GM23338 (cell line): ENCODE data around the gene SH2D5. TPM values are rescaled to one million over a fixed set of nuclear protein-coding genes. Genes with fewer than 3 reads are reported as not detected.

Source experiments
- ATAC-seq: fragments of 200-7000 bp; cut with Tn5 transposase; 3 replicates; pipeline ENCODE4 v1.9.1; 2020
- DNase-seq: peaks from one replicate; pipeline ENCODE4 v3.0.0-alpha.2; 2015; ENCODE audit warnings: low spot score
- H2AFZ ChIP-seq: fragments of 200-600 bp; sonication (generic); 2 replicates; pipeline ENCODE4 v1.8.0; 2016; ENCODE audit warnings: antibody characterized with exemption, mild to moderate bottlenecking, moderate library complexity
- H3F3A ChIP-seq: fragments of 200-600 bp; sonication (generic); replicated peaks from 2 replicates; pipeline ENCODE4 v1.8.0; 2017; ENCODE audit warnings: antibody characterized with exemption, mixed run types, low read depth
- H3K27ac ChIP-seq: fragments of 200-600 bp; sonication (generic); 2 replicates; pipeline ENCODE4 v1.6.1; 2016; ENCODE audit warnings: low read depth
- H3K27me3 ChIP-seq: fragments of 200-600 bp; sonication (generic); 2 replicates; pipeline ENCODE4 v1.8.0; 2016; ENCODE audit warnings: mild to moderate bottlenecking, mixed run types, moderate library complexity; ENCODE audit not compliant: insufficient read depth
- H3K36me3 ChIP-seq: fragments of 200-600 bp; sonication (generic); 2 replicates; pipeline ENCODE4 v1.8.0; 2016; ENCODE audit warnings: mild to moderate bottlenecking; ENCODE audit not compliant: insufficient read depth
- H3K4me1 ChIP-seq: fragments of 200-600 bp; sonication (generic); 2 replicates; pipeline ENCODE4 v1.8.0; 2016; ENCODE audit warnings: mild to moderate bottlenecking, moderate library complexity; ENCODE audit not compliant: insufficient read depth
- H3K4me2 ChIP-seq: fragments of 200-600 bp; sonication (generic); 2 replicates; pipeline ENCODE4 v1.7.1; 2017; ENCODE audit warnings: mixed run types
- H3K4me3 ChIP-seq: fragments of 200-600 bp; sonication (generic); 2 replicates; pipeline ENCODE4 v1.6.1; 2016; ENCODE audit warnings: mixed run types
- H3K79me2 ChIP-seq: fragments of 200-600 bp; sonication (generic); replicated peaks from 2 replicates; pipeline ENCODE4 v1.8.0; 2017; ENCODE audit warnings: mild to moderate bottlenecking; ENCODE audit not compliant: insufficient read depth
- H3K9me2 ChIP-seq: fragments of 200-600 bp; sonication (generic); 2 replicates; pipeline ENCODE4 v1.8.0; 2017; ENCODE audit not compliant: insufficient read depth
- H4K20me1 ChIP-seq: fragments of 200-600 bp; sonication (generic); replicated peaks from 2 replicates; pipeline ENCODE4 v1.8.0; 2017; ENCODE audit warnings: mild to moderate bottlenecking; ENCODE audit not compliant: insufficient read depth
- H3K27ac Mint-ChIP-seq: 2 replicates; pipeline ENCODE4 v1.8.0; 2020; ENCODE audit warnings: inconsistent platforms, mild to moderate bottlenecking, moderate library complexity, mixed read lengths
- H3K27me3 Mint-ChIP-seq: 3 replicates; pipeline ENCODE4 v1.8.0; 2022; ENCODE audit warnings: low read depth, mild to moderate bottlenecking, moderate library complexity, mixed read lengths, inconsistent platforms; ENCODE audit not compliant: insufficient read depth, poor library complexity
- H3K36me3 Mint-ChIP-seq: 3 replicates; pipeline ENCODE4 v1.8.0; 2021; ENCODE audit warnings: low read depth, mild to moderate bottlenecking, inconsistent platforms, moderate library complexity, mixed read lengths
- H3K4me1 Mint-ChIP-seq: 3 replicates; pipeline ENCODE4 v1.8.0; 2020; ENCODE audit warnings: mild to moderate bottlenecking, inconsistent platforms, mixed read lengths
- H3K4me3 Mint-ChIP-seq: 3 replicates; pipeline ENCODE4 v1.8.0; 2021; ENCODE audit warnings: moderate library complexity, mild to moderate bottlenecking, inconsistent platforms, mixed read lengths
- H3K9me3 Mint-ChIP-seq: 3 replicates; pipeline ENCODE4 v1.8.0; 2020; ENCODE audit warnings: moderate library complexity, mild to moderate bottlenecking, inconsistent platforms, mixed read lengths
- CREB1 ChIP-seq: fragments of 250-450 bp; sonication (Bioruptor Pico); IDR thresholded peaks from 2 replicates; pipeline ENCODE4 v1.5.0; 2020; ENCODE audit warnings: low read depth, mild to moderate bottlenecking, moderate library complexity
- ETS1 ChIP-seq: IDR thresholded peaks from 2 replicates; pipeline ENCODE4 v1.6.1; 2016; ENCODE audit warnings: antibody characterized with exemption
- EZH2 ChIP-seq: fragments of 200-600 bp; sonication (generic); IDR thresholded peaks from one replicate; pipeline ENCODE4 v1.8.0; 2017; ENCODE audit warnings: antibody characterized with exemption, mild to moderate bottlenecking, low read depth; ENCODE audit not compliant: unreplicated experiment
- EZH2phosphoT487 ChIP-seq: fragments of 200-600 bp; sonication (generic); IDR thresholded peaks from one replicate; pipeline ENCODE4 v1.8.1; 2018; ENCODE audit warnings: antibody characterized with exemption; ENCODE audit not compliant: unreplicated experiment
- JUNB ChIP-seq: IDR thresholded peaks from one replicate; pipeline ENCODE4 v1.6.1; 2016; ENCODE audit warnings: antibody characterized with exemption; ENCODE audit not compliant: unreplicated experiment
- NANOG ChIP-seq: IDR thresholded peaks from 2 replicates; pipeline ENCODE4 v1.6.1; 2016; ENCODE audit warnings: antibody characterized with exemption, borderline replicate concordance
- POLR2AphosphoS5 ChIP-seq: IDR thresholded peaks from 2 replicates; pipeline ENCODE4 v1.6.1; 2016; ENCODE audit warnings: antibody characterized with exemption, low read depth
- REST ChIP-seq: IDR thresholded peaks from one replicate; pipeline ENCODE4 v1.6.1; 2018; ENCODE audit warnings: antibody characterized with exemption; ENCODE audit not compliant: unreplicated experiment
- STAT1 ChIP-seq: IDR thresholded peaks from one replicate; pipeline ENCODE4 v1.6.1; 2016; ENCODE audit warnings: antibody characterized with exemption; ENCODE audit not compliant: unreplicated experiment
- ZNF114 ChIP-seq: fragments of 250-450 bp; sonication (Bioruptor Pico); IDR thresholded peaks from 2 replicates; pipeline ENCODE4 v1.5.0; 2020; ENCODE audit warnings: mild to moderate bottlenecking, moderate library complexity
- ZNF331 ChIP-seq: fragments of 250-450 bp; sonication (Bioruptor Pico); IDR thresholded peaks from 2 replicates; pipeline ENCODE4 v1.5.0; 2020; ENCODE audit warnings: low read depth, mild to moderate bottlenecking, moderate library complexity
- ZNF462 ChIP-seq: fragments of 250-450 bp; sonication (Bioruptor Pico); IDR thresholded peaks from 2 replicates; pipeline ENCODE4 v1.5.0; 2020; ENCODE audit warnings: mild to moderate bottlenecking, moderate library complexity
- polyA plus RNA-seq: library from polyadenylated mRNA; unstranded; fragments of >200 nt; fragmentation: Nextera tagmentation; extraction: Ambion mirVana; gene quantifications from 2 replicates; pipeline ENCODE4 v1.2.1, GENCODE V29; 2016
- total RNA-seq: library from RNA; depleted of rRNA; stranded (reverse); fragments of >200 nt; shearing (Covaris generic); gene quantifications from 2 replicates; pipeline ENCODE4 v1.2.3, GENCODE V29; 2014
- TF ChIP-seq, protein P1 (sequence below), 2 experiments: fragments of 200-600 bp in 1 of 2; sonication (generic) in 1 of 2; conservative IDR thresholded peaks; 2 replicates each; pipeline versions ENCODE4 v1.5.1 to v1.6.1; 2016 to 2017; ENCODE audit warnings: antibody characterized with exemption in 2 of 2, low read depth in 2 of 2, mild to moderate bottlenecking in 2 of 2, moderate library complexity in 1 of 2

The SH2D5 gene
- total and polyA plus RNA-seq, 2 experiments from 2014 or later, result 5.0 to 24.8 TPM

DNA sequence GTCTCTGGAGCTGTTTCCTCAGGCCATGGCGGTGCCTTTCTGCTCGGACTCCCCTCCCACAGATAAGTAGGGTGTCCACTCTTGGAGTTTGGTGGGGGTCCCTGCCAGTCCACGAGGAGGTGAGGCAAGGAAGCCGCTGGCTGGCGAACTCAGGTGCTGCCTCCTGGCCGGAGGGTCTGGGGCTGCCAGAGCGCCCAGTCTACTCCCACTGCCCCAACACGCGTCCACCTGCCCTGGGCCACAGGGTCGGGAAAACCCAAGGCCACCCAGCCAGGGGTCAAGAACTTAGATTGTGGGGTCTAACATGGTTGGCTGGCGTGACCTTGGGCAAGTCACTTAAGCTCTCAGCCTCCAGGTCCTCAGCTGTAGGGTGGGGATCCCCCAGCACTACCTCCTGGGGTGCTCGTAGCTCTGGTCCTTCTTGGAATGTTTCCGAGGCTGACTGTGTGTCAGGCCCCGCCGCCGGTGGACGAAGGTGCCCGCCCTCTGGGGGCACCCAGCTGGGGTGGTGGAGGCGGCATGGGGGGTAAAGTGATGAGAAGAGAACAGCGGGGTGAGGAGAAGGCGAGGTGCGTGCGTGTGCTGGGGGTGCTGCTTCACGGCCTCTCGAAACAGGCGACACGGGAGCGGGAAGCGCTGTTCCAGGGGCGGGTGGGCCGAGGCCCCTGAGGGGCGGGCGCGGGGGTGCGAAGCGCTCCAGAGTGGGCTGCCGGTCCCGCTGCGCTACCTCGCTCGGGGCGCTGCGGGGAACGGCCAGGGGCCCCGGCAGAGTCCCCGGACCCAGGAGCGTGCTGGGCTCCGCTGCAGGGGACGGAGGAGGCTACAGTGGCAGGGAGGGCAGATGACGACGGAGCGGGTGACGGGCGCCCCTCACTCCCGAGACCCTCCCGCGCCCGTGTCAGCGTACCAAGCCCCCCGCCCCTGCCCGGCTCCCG lies 1.2 kb downstream of the SH2D5 start:
- no peak for DNase-seq
- H3K79me2 ChIP-seq, result no peaks in the 10 kb centered on the region
- H3K4me2 ChIP-seq, result peak overlapping the region; percentile 94

More for the DNA sequence above, 1.2 kb downstream of the SH2D5 start:
- Histone ChIP-seq H2AFZ (no peak overlapping the region), H3F3A (peaks cover 16% of the 10 kb centered on the region; the same call in 1 of the 2 replicates), H4K20me1 (no peaks in the 10 kb centered on the region; the same call in 1 of the 2 replicates), H3K27ac (no peak overlapping the region), H3K4me1 (peaks cover 42% of the 10 kb centered on the region), H3K27me3 (peaks cover 41% of the 10 kb centered on the region), H3K36me3 (no peaks in the 10 kb centered on the region), H3K9me2 (no peaks in the 10 kb centered on the region), H3K4me3 (peak overlapping the region; percentile 87)
- Mint-ChIP-seq H3K9me3 (no peaks in the 10 kb centered on the region), H3K36me3 (no peaks in the 10 kb centered on the region), H3K27me3 (peaks cover 39% of the 10 kb centered on the region), H3K4me1 (peaks cover 28% of the 10 kb centered on the region), H3K4me3 (peak overlapping the region; percentile 75), H3K27ac (no peak overlapping the region)
- ATAC-seq, result no peak
- no peak for TF ChIP-seq POLR2AphosphoS5
- no peak for TF ChIP-seq ZNF462
- no peak for TF ChIP-seq EZH2
- no peak for TF ChIP-seq ZNF114 (CRISPR knock-in tag)
- no peak for TF ChIP-seq ZNF331
- TF ChIP-seq EZH2phosphoT487, result no peak
- no peak for TF ChIP-seq STAT1
- no peak for TF ChIP-seq JUNB
- TF ChIP-seq REST, result no peak
- no peak for TF ChIP-seq NANOG
- TF ChIP-seq ETS1, result no peak
- TF ChIP-seq, protein P1, sequence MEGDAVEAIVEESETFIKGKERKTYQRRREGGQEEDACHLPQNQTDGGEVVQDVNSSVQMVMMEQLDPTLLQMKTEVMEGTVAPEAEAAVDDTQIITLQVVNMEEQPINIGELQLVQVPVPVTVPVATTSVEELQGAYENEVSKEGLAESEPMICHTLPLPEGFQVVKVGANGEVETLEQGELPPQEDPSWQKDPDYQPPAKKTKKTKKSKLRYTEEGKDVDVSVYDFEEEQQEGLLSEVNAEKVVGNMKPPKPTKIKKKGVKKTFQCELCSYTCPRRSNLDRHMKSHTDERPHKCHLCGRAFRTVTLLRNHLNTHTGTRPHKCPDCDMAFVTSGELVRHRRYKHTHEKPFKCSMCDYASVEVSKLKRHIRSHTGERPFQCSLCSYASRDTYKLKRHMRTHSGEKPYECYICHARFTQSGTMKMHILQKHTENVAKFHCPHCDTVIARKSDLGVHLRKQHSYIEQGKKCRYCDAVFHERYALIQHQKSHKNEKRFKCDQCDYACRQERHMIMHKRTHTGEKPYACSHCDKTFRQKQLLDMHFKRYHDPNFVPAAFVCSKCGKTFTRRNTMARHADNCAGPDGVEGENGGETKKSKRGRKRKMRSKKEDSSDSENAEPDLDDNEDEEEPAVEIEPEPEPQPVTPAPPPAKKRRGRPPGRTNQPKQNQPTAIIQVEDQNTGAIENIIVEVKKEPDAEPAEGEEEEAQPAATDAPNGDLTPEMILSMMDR (conservative IDR thresholded peaks at IDR 0.05; ENCODE audit: low read depth in 2 of 2), result no peak
- no peak for TF ChIP-seq CREB1 (CRISPR knock-in tag)
